ENCODE data around the gene ATF7.

The ATF7 gene

DNA sequence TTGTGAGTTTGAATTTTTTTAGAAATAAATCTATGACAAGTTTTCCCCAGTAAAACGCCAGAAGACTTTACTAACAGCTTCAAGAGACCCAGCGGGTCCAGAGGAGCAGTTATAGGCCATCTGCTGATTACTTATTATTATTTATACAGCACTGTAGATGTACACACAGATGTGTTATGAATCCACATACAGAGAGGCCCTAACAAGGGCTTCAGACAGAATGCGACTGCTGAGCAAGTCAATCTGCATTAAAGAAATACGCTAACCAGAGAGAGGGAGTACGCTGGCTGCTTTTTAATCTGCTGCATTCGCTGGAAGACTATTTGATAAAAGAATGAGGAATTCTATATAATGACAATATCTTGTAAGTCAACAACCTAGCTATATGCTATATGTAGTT is 32.5 kb downstream of the ATF7 start:
- Histone ChIP-seq H3K36me3 (ENCODE audit: control insufficient read depth, insufficient read depth, low read length) (no peaks in the 10 kb centered on the region), H3K27me3 (replicated peaks; ENCODE audit: control insufficient read depth, insufficient read depth, low read length) (no peaks in the 10 kb centered on the region), H3K4me3 (replicated peaks; ENCODE audit: low read depth, low read length) (no peak overlapping the region)
- TF ChIP-seq, protein P1, sequence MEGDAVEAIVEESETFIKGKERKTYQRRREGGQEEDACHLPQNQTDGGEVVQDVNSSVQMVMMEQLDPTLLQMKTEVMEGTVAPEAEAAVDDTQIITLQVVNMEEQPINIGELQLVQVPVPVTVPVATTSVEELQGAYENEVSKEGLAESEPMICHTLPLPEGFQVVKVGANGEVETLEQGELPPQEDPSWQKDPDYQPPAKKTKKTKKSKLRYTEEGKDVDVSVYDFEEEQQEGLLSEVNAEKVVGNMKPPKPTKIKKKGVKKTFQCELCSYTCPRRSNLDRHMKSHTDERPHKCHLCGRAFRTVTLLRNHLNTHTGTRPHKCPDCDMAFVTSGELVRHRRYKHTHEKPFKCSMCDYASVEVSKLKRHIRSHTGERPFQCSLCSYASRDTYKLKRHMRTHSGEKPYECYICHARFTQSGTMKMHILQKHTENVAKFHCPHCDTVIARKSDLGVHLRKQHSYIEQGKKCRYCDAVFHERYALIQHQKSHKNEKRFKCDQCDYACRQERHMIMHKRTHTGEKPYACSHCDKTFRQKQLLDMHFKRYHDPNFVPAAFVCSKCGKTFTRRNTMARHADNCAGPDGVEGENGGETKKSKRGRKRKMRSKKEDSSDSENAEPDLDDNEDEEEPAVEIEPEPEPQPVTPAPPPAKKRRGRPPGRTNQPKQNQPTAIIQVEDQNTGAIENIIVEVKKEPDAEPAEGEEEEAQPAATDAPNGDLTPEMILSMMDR (IDR thresholded peaks at IDR 0.05; ENCODE audit: insufficient read depth, low read length, poor library complexity, severe bottlenecking) = no peak
- DNase-seq (ENCODE audit: extremely low read depth, insufficient read length) = no peak

DNA sequence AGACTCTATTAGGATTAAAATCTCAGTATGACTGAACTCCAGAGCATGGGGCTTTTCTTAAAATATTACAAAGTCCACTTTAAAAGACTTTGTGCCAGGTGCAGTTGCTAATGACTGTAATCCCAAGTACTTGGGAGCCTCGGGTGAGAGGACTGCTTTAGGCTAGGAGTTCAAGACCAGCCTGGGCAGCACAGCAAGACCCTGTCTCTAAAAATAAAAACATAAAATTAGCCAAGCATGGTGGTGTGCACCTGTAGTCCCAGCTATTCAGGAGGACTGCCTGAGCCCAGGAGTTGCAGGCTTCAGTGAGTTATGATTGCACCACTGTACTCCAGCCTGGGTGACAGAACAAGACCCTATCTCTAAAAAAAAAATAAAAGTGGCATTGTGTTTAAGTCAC is 33.2 kb downstream of the ATF7 start:
- Histone ChIP-seq H3K36me3 (ENCODE audit: control insufficient read depth, insufficient read depth, low read length) (no peaks in the 10 kb centered on the region), H3K4me3 (replicated peaks; ENCODE audit: low read depth, low read length) (no peak overlapping the region), H3K27me3 (replicated peaks; ENCODE audit: control insufficient read depth, insufficient read depth, low read length) (no peaks in the 10 kb centered on the region)
- DNase-seq (ENCODE audit: extremely low read depth, insufficient read length) = no peak
- TF ChIP-seq, protein P1 (IDR thresholded peaks at IDR 0.05; ENCODE audit: insufficient read depth, low read length, poor library complexity, severe bottlenecking) = no peak

DNA sequence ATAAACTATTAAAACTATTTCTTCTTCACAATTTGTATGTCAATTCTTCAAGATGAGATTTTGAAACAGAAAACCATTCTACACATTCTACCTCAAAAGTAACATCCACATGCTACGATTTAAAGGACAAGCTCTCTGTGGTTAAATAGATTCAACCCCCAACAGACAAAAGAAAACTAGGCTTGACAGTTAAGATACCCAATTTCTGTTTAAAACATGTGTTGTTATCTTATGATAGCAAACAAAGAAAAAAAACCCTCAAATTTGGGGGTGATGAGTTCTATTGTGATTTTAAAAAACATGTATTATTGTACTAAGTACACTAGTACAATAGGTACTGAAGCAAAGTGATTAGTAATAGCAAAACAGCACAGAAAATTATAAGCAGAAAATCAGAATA is 33.8 kb downstream of the ATF7 start:
- TF ChIP-seq, protein P1 (IDR thresholded peaks at IDR 0.05; ENCODE audit: insufficient read depth, low read length, poor library complexity, severe bottlenecking) = no peak
- no peaks in the 10 kb centered on the region for H3K36me3 ChIP-seq (ENCODE audit: control insufficient read depth, insufficient read depth, low read length)
- DNase-seq (ENCODE audit: extremely low read depth, insufficient read length) = no peak
- H3K4me3 ChIP-seq (replicated peaks; ENCODE audit: low read depth, low read length) = no peak overlapping the region
- H3K27me3 ChIP-seq (replicated peaks; ENCODE audit: control insufficient read depth, insufficient read depth, low read length) = no peaks in the 10 kb centered on the region

DNA sequence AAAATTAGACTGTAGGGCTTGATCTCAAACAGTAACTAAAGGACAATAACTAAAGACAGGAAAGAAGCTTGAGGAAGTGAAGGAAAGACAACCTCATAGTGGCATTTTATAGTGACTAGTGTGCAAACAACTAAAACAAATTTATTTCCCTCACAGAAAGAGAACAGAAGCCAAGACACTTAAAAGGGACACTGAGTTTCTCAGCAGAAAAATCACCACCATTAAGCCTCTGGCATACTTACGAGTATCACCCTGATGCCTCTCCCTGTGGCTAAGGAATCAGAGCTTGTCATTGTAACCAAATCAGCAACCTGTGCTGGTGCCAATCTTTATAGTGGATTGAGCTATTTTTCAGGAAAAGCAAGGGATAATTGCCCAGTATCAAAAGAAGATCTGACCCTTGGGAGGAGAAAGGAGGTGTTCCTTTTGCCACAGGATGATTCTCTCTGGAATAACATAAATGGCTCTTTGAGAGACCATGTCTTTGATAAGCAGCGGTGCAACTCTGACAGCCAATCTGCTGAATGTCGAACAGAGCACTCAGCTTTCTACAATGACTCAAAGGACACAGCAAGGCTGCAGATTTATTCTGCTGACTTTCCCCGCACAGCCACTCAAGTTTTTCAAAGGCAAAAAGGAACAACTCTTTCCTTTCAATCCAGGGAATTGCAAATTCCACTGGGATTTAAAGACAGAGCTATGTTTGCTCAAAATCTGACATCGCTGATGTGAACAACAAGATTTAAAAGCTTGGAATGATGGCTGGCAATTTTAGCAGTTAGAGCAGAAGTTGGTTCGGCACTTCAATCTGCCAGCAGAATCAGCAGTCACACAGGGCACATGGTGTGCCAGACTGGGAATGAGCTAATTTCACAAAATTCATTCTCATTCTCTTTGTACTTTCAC is 34.6 kb downstream of the ATF7 start:
- TF ChIP-seq, protein P1 (IDR thresholded peaks at IDR 0.05; ENCODE audit: insufficient read depth, low read length, poor library complexity, severe bottlenecking) = no peak
- H3K36me3 ChIP-seq (ENCODE audit: control insufficient read depth, insufficient read depth, low read length) = no peaks in the 10 kb centered on the region
- H3K27me3 ChIP-seq (replicated peaks; ENCODE audit: control insufficient read depth, insufficient read depth, low read length) = no peaks in the 10 kb centered on the region
- no peak for DNase-seq (ENCODE audit: extremely low read depth, insufficient read length)
- H3K4me3 ChIP-seq (replicated peaks; ENCODE audit: low read depth, low read length) = no peak overlapping the region

DNA sequence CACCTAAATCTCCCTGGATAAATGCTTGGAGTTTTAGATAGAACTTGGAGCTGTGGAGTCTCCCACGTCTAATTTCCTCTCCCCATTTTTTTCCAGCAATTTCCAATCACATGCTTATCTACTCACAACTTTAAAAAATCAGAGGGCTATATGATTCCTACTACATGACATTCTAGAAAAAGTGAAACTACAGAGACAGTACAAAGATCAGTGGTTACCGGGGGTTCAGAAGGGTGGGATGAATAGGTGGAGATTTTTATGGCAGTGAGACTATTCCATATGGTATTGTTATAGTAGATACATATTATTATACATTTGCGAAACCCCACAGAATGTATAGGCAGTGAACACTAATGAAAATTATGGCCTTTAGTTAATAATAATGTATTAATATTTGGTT is 35.5 kb downstream of the ATF7 start:
- no peak for DNase-seq (ENCODE audit: extremely low read depth, insufficient read length)
- no peaks in the 10 kb centered on the region for H3K27me3 ChIP-seq (replicated peaks; ENCODE audit: control insufficient read depth, insufficient read depth, low read length)
- TF ChIP-seq, protein P1 (IDR thresholded peaks at IDR 0.05; ENCODE audit: insufficient read depth, low read length, poor library complexity, severe bottlenecking) = no peak
- H3K4me3 ChIP-seq (replicated peaks; ENCODE audit: low read depth, low read length) = no peak overlapping the region
- no peaks in the 10 kb centered on the region for H3K36me3 ChIP-seq (ENCODE audit: control insufficient read depth, insufficient read depth, low read length)
